ENCODE measurements around the gene ANKRD13B.

Gene ANKRD13B

DNA sequence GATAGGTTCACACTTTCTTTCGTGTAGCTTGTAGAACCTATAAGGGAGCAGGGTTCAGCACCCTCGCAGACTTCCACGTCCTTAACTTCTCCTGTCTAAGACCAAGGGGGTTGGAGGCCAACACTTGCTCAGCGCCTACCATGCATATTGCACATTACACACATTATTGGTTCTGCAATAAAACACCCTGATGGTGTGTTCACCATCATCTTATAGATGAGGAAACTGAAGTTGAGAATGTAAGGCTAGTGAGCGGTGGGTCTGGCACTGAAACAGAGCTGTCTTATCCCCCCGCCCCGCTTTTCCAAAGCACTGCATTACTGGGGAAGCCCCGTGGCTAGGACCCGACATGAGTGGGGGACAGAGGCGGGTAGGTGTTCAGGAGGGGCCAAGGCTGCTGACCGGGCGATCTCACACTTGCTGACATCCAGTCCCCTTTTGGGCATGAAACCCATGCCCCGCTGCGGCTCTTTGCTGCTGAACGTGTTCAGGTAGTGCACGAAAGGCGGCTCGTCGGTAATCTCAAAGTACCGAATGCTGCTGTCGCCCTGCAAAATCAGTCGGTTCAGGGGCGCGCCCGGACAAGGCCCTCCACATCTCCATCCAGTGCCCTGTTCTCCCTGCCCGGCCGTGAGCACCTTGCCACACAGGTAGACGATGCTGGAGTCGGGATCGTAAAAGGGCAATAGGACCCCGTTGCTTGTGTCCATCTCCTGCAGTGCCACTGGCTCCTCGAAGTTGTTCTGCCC lies 23.5 kb downstream of the ANKRD13B start:
- DNase-seq (ENCODE audit: low spot score): no peak

DNA sequence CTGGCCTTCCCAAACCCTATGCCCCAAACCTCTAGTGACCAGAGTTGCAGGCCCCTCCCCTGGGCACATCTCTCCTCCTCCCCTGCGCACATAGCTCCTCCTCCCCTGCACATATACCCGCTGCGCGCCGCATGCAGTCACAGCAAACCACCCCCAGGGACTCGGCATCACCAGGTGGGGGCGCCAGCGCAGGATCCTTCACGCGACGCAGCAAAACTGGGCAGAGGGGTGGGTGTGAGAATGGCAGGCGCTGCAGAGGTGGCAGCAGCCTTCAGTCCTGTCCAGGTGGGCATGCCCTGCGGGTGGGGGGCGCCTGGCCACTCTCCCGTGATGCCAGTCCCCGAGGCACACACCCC lies 24.2 kb downstream of the ANKRD13B start:
- peak; percentile 87 for DNase-seq (ENCODE audit: low spot score)

- no peak for DNase-seq (ENCODE audit: low spot score)
These were observed 24.7 kb downstream of the ANKRD13B start for GRCh38 chr17:29617481-29618271.

DNA sequence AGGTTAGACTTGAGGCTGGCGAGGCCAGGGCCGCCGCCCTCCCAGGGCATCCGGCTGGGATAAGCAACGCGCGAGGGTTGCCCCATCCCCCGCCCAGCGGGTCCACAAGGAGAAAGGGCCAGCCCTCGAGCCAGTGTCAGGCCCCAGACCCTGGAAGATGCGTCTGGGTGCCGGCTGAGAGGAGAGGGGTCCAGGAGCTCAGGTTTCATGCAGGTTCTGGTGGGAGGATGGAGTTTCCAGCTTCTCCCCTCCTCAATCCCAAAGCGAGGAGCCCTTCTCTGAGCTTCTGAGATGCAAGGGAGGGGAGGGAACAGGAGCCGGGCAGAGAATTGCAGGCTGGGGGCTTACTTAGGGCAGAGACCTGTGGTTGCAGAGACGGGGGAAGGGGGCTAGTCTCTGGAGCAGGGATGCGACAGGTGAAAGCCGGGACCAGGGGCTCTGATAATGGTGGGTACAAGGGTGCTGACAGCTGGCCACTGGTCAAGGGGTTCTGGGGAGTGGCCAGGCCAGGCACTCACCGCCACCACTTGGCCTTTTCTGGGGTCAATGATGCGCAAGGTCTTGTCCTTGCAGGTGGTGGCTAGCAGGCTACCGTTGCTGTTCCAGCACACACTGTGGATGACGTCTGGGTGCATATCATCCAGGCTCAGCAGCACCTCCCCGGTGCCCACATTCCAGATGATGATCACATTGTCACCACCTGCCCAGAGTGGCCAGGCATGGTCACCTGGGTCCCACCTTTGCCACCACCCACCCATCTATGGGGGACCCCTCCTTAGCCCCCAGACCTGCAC lies 25.5 kb downstream of the ANKRD13B start:
- DNase-seq (ENCODE audit: low spot score): no peak

GRCh38 chr17:29619251-29619650 lies 26.3 kb downstream of the ANKRD13B start:
- no peak for DNase-seq (ENCODE audit: low spot score)

- no peak for DNase-seq (ENCODE audit: low spot score)
These were observed 27.3 kb downstream of the ANKRD13B start for GRCh38 chr17:29620271-29620670.

GRCh38 chr17:29620779-29621500 lies 28.0 kb downstream of the ANKRD13B start:
- DNase-seq (ENCODE audit: low spot score): no peak

DNA sequence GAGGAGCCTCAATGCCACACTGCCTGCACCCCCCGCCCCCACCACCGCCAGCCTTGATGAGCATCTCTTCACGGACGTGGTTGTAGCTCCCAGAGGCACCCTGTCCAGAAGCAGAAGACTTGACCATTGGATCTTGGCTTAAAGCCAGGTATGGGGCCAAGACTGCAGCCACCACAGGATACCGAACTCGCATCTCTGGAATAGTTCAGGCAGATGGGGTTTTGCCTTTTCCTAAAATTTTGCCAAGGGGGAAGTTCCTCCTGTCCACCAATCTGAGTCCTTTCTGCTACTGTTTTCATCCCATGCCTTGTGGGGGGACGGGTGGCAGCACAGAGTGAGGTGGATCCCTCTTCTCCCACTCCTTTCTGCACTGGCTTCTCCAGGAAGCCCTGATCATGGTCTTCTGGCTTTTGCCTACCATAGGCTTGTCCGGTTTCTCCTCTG lies 28.8 kb downstream of the ANKRD13B start:
- no peak for DNase-seq (ENCODE audit: low spot score)

- no peak for DNase-seq (ENCODE audit: low spot score)
These were observed 29.7 kb downstream of the ANKRD13B start, which contains the start of gene CORO6 for GRCh38 chr17:29622337-29623282. CORO6 (minus strand) TSS chr17:29622912; CDS start chr17:29621421, 1,491 bp downstream.

DNA sequence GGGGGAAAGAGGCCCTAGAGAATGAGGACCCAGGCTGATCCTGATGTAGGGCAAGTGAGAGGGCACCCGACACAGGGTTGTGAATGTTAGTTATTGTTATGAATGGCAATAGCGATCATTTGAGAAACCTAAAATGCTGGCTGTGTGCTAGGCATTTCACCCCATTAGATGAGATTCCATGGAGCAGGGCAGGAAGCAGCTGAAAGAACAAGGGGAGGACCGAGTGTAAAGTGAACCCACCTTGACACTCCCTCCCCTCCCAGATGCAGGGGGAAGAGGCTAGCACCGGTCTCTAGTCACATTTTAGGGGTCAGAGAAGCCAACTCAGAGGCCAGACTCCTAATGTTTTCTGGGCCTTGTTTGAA lies 30.3 kb downstream of the ANKRD13B start:
- DNase-seq (ENCODE audit: low spot score): no peak

DNA sequence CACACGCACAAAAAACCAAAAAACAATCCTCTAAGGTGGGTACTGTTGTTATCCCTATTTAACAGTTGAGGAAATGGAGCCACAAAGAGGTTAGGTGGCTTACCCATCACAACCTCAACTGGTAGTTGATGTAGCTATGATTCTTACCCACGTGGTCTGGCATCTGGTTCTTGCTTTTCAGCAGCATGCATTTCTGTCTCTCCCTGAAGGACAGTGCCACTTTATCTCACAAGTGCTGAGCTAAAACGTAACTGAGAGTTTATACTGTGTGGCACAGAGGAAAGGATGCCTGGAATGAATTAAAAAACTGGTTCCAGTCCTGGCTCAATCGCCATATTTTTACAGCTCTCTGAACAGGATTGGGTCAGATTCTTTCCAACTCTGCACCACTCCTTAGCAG lies 31.7 kb downstream of the ANKRD13B start:
- no peak for DNase-seq (ENCODE audit: low spot score)

DNA sequence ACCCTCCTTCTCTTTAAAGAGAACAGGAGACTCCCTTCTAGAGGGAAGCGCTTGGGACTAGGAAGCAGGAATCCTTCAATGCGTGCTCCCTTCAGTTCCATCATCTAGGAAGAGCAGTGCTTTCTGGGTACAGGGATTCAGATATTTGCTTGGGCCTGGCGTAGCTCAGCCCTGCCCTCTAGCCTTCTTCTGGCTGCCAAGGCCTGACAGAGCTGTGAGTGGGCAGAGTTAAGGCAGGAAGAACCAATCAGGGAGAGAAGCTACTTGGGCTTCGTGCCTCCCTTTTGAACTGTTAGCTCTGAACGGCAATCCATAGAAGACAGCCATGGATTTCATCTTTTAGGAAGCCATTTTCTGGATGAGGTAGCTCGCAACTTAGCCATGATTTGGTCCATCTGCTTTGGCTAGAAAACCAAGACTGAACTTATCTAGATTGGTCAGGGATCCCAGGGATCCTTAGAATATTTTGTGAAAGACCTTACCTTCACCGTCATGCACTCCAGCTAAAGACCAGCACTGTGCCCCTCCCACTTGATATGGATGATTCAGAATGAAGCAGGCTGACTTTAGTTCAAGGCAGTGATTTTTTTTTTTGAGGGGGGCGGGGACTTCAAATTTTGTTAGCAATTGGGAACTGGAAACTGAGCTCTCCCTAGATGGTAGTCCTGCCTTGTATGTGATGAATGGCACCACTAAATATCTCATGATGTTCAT lies 32.3 kb downstream of the ANKRD13B start:
- DNase-seq (ENCODE audit: low spot score): no peak

- no peak for DNase-seq (ENCODE audit: low spot score)
These were observed 35.0 kb downstream of the ANKRD13B start for GRCh38 chr17:29627951-29628350.

DNA sequence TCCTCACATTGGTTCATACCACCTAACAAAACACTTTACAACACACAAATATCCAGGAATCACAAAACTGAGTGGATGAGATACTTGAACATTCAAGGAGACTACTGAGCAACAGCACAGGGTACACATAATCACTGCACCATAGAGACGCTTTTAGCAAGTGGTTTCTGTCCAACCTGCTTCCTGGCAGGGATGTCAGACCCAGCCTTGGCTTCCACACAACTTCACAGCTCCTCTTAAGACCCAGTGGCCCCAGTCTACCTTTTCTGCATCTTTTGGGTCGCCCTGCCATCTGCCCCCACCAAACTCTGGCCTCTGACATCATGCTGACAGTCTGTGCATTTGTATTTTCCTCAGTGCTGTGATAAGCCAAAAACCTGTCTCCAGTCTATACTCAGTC lies 35.7 kb downstream of the ANKRD13B start:
- no peak for DNase-seq (ENCODE audit: low spot score)

DNA sequence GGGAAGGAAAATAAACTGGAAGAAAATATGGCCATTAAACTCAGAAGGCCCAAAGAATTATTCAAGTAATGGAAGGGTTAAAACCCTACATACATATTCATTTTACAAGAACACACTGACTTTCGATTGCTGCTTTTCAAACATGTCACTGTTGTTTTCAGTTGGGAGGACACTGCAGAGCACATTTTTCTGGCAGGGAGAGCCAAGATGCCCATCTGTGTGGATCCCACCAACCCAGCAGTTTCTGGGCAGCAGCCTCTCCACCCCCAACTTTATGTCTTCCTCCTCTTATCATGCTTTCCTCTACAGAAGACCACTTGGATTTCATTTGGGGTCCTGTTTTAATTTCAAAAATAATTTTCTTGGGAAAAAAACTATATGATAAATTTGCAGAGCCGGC lies 36.9 kb downstream of the ANKRD13B start:
- no peak for DNase-seq (ENCODE audit: low spot score)

DNA sequence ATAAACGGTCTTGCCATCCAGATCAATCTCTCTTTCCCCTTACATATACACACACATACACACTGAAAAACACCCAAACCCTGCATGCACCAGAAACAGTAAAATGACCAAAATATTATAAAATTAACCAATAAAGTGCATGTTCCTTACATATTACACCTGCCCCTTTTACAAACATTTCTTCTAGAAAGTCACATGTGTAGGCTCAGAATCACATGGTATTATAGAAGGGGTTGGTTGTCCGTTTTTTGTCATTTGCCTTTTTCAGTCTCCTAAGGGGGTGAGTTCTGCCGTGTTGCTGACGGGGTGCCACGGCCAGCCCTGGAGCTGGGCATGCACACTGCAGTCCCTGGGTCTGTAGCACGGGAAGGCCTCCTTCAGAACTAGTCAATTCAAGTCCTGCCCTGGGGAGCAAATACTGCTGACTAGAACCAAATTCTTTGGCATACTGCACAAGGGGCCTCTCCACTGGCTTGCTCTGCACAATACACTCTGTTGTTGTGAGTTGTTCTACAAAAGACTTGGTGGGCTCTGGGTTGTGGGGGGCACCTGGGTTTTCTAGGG lies 37.8 kb downstream of the ANKRD13B start:
- no peak for DNase-seq (ENCODE audit: low spot score)

GRCh38 chr17:29633886-29634285 lies 41.0 kb downstream of the ANKRD13B start:
- DNase-seq (ENCODE audit: low spot score): no peak

DNA sequence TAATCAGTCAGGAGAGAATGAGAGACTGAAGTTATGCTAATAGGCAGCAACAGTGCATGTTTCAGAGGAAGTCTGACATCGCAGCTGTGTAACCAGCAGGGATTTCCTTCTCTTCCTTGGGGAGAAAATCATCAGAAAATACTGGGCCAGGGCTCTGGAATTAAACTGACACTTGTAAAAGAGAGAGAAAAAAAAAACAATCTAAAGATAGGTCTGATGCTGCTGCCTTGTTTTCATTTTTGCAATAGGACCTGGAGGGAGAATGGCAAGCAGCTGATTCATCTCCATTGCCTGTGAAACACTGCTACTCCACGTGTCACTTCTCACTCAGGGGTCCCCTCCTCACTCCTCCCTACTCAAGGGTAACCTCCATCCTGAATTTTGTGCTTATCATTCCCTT lies 47.5 kb downstream of the ANKRD13B start:
- peak; percentile 46 for DNase-seq (ENCODE audit: low spot score)

- peak; percentile 60 for DNase-seq (ENCODE audit: low spot score)
These were observed 48.2 kb downstream of the ANKRD13B start for GRCh38 chr17:29640981-29641642.
